Renal cortical epithelial cell (primary cell): ENCODE results near the gene NT5C1A. TPM values are rescaled to one million over a fixed set of nuclear protein-coding genes. Genes with fewer than 3 reads are reported as not detected.

Experiments used
- total RNA-seq: library from RNA; depleted of rRNA; stranded (reverse); fragments of >200 nt; gene quantifications from 2 replicates; pipeline ENCODE4 v1.2.3, GENCODE V29; 2014

The NT5C1A gene
- total RNA-seq, 1 donor from 2014 or later = 0.94 TPM

Other genes with a start within 250 kb of the NT5C1A start
- gene BMP8A, start 180.5 kb downstream of the NT5C1A start, total RNA-seq = 0.10 TPM in 1 of 2 replicates, not detected in the other
- 131 and 248 TPM in 2 replicates for gene PABPC4, start 95.3 kb downstream of the NT5C1A start, total RNA-seq
- gene HEYL, start 32.5 kb downstream of the NT5C1A start, total RNA-seq = 0.10 TPM in 1 of 2 replicates, not detected in the other
- 0.17 and 4.4 TPM in 2 replicates for gene HPCAL4, start 19.3 kb upstream of the NT5C1A start, total RNA-seq
- gene PPIE, start 66.8 kb upstream of the NT5C1A start, total RNA-seq = 35.1 and 39.9 TPM in 2 replicates
- 0.65 and 8.7 TPM in 2 replicates for gene OXCT2, start 99.2 kb upstream of the NT5C1A start, total RNA-seq
- gene BMP8B, start 116.8 kb upstream of the NT5C1A start, total RNA-seq = 1.3 and 2.3 TPM in 2 replicates
- 26.4 and 35.3 TPM in 2 replicates for gene TRIT1, start 211.4 kb upstream of the NT5C1A start, total RNA-seq
- gene MYCL, start 229.8 kb upstream of the NT5C1A start, total RNA-seq = 0.70 and 1.4 TPM in 2 replicates